HepG2 (cell line): ENCODE data around the gene COL27A1. TPM values are rescaled to one million over a fixed set of nuclear protein-coding genes. Genes with fewer than 3 reads are reported as not detected.

Experiments
- ATAC-seq: fragments of 200-7000 bp; cut with Tn5 transposase; 3 replicates; pipeline ENCODE4 v1.9.1; 2020; ENCODE audit warnings: mild to moderate bottlenecking, moderate library complexity
- BruUV-seq: library from RNA; stranded (reverse); fragments of 400-500 nt; replicated peaks from 2 replicates; lab custom pipeline; 2021; lab: Mats Ljungman, UMichigan
- CTCF ChIA-PET: fragments of 300-600 bp; formaldehyde crosslinking; extraction: SDS; loops from one replicate; lab custom pipeline; 2021; ENCODE audit warnings: low total read pairs, inconsistent platforms, low intra/inter-chr PET ratio; lab: Yijun Ruan, JAX
- POLR2A ChIA-PET: fragments of 350-600 bp; sonication (Branson Sonifier 250); formaldehyde crosslinking; loops from one replicate; lab custom pipeline; 2020; ENCODE audit warnings: antibody characterized with exemption, inconsistent platforms; lab: Yijun Ruan, JAX
- DNase-seq: peaks from one replicate; pipeline ENCODE4 v3.0.0-alpha.2; 2015; ENCODE audit warnings: low spot score
- FAIRE-seq: peaks from 3 replicates; lab custom pipeline; 2011; peaks lifted over from hg19 to GRCh38; lab: Jason Lieb, UNC
- H2AFZ ChIP-seq: one replicate; pipeline ENCODE4 v1.6.1; 2011; ENCODE audit warnings: low read length, inconsistent platforms
- H3K27ac ChIP-seq: fragments of 300-600 bp; 3 replicates; pipeline ENCODE4 v1.8.0; 2011; ENCODE audit warnings: mixed run types, mild to moderate bottlenecking, mixed read lengths, low read length, inconsistent platforms; ENCODE audit not compliant: insufficient read depth; ENCODE audit errors: extremely low read length
- H3K27me3 ChIP-seq, 2 experiments: fragments of 200-600 bp in 1 of 2; 2 replicates in 1 of 2; 3 replicates in 1 of 2; pipeline versions ENCODE4 v1.6.0 to v1.8.0; 2011; ENCODE audit warnings: low read length in 2 of 2, mild to moderate bottlenecking in 2 of 2, moderate library complexity in 2 of 2, inconsistent platforms in 1 of 2; ENCODE audit not compliant: insufficient read depth in 2 of 2, control insufficient read depth in 1 of 2
- H3K36me3 ChIP-seq, 2 experiments: fragments of 200-600 bp in 1 of 2; replicated peaks in 1 of 2; 2 replicates in 1 of 2; 3 replicates in 1 of 2; pipeline versions ENCODE4 v1.5.1 to v1.8.0; 2011; ENCODE audit warnings: low read length in 2 of 2, inconsistent platforms in 1 of 2; ENCODE audit not compliant: insufficient read depth in 2 of 2, control insufficient read depth in 1 of 2
- H3K4me1 ChIP-seq: 2 replicates; pipeline ENCODE4 v1.5.1; 2012; ENCODE audit warnings: low read length, inconsistent platforms; ENCODE audit not compliant: insufficient read depth
- H3K4me2 ChIP-seq: 2 replicates; pipeline ENCODE4 v1.6.0; 2011; ENCODE audit warnings: low read depth, low read length, inconsistent platforms
- H3K4me3 ChIP-seq, 3 experiments: fragments of 200-600 bp in 1 of 3; sonication (generic), shearing (Covaris generic) in 1 of 3; replicated peaks in 1 of 3; 2 replicates each; pipeline ENCODE4 v1.5.1; 2011 to 2016; ENCODE audit warnings: low read length in 3 of 3, inconsistent platforms in 2 of 3, low read depth in 2 of 3, mild to moderate bottlenecking in 2 of 3, control low read depth in 1 of 3, mixed read lengths in 1 of 3; ENCODE audit not compliant: insufficient read depth in 1 of 3
- H3K79me2 ChIP-seq: one replicate; pipeline ENCODE4 v1.6.1; 2011; ENCODE audit warnings: low read length, inconsistent platforms; ENCODE audit not compliant: insufficient read depth
- H3K9ac ChIP-seq: 2 replicates; pipeline ENCODE4 v1.6.0; 2011; ENCODE audit warnings: mild to moderate bottlenecking, low read depth, low read length, inconsistent platforms; ENCODE audit not compliant: insufficient read depth
- H3K9me3 ChIP-seq: 2 replicates; pipeline ENCODE4 v1.5.1; 2012; ENCODE audit warnings: mild to moderate bottlenecking, low read length
- H4K20me1 ChIP-seq: 2 replicates; pipeline ENCODE4 v1.6.0; 2011; ENCODE audit warnings: inconsistent platforms, mild to moderate bottlenecking, low read length, moderate library complexity; ENCODE audit not compliant: insufficient read depth
- ATF4 ChIP-seq, 2 experiments: fragments of 450-650 bp in 1 of 2; sonication (generic) in 1 of 2; formaldehyde crosslinking; IDR thresholded peaks; 2 replicates each; pipeline versions ENCODE4 v1.5.0 to v1.8.0; 2020 to 2022; ENCODE audit warnings: mild to moderate bottlenecking in 1 of 2, missing genetic modification reagents in 1 of 2
- MEIS1 ChIP-seq: sonication (generic); formaldehyde crosslinking; IDR thresholded peaks from 2 replicates; pipeline ENCODE4 v1.9.0; 2021; ENCODE audit warnings: mild to moderate bottlenecking, missing genetic modification reagents, moderate library complexity, borderline replicate concordance
- MLLT10 ChIP-seq: sonication (generic); formaldehyde crosslinking; IDR thresholded peaks from 2 replicates; pipeline ENCODE4 v1.4.0; 2020; ENCODE audit warnings: missing genetic modification reagents
- NKX3-1 ChIP-seq: sonication (generic); formaldehyde crosslinking; IDR thresholded peaks from 2 replicates; pipeline ENCODE4 v1.5.0; 2020; ENCODE audit warnings: missing genetic modification reagents
- RBM22 ChIP-seq: fragments of 200-400 bp; formaldehyde crosslinking; optimal IDR thresholded peaks from 2 replicates; pipeline ENCODE3; 2017; ENCODE audit warnings: mild to moderate bottlenecking, low read length, moderate library complexity
- RERE ChIP-seq: IDR thresholded peaks from 2 replicates; pipeline ENCODE4 v1.6.1; 2016; ENCODE audit warnings: low read depth, missing genetic modification reagents, missing compliant biosample characterization
- TRAFD1 ChIP-seq: sonication (generic); formaldehyde crosslinking; IDR thresholded peaks from 2 replicates; pipeline ENCODE4 v1.5.1; 2020; ENCODE audit warnings: missing genetic modification reagents, mild to moderate bottlenecking, borderline replicate concordance
- TSC22D2 ChIP-seq: sonication (generic); formaldehyde crosslinking; IDR thresholded peaks from 2 replicates; pipeline ENCODE4 v1.5.1; 2020; ENCODE audit warnings: missing genetic modification reagents, mild to moderate bottlenecking, borderline replicate concordance
- ZNF343 ChIP-seq: sonication (generic); formaldehyde crosslinking; IDR thresholded peaks from 2 replicates; pipeline ENCODE4 v1.4.0; 2020; ENCODE audit warnings: mild to moderate bottlenecking, missing genetic modification reagents
- ZNF446 ChIP-seq: sonication (generic); formaldehyde crosslinking; IDR thresholded peaks from 2 replicates; pipeline ENCODE4 v1.5.0; 2020; ENCODE audit warnings: mild to moderate bottlenecking, missing genetic modification reagents
- WGBS: methylation state at CpG from one replicate; pipeline ENCODE4 v1.1.6; 2017; ENCODE audit warnings: low lambda C conversion rate; 5-methylcytosine and 5-hydroxymethylcytosine counted together
- in situ Hi-C: cut with HindIII; loops from 2 replicates; pipeline ENCODE4 v1.10.0; 2017; ENCODE audit warnings: low pct_unique_long_range_greater_than_20kb; ENCODE audit not compliant: extremely low pct_ligation_motif_present
- intact Hi-C: fragments of 100-400 bp; cut with micrococcal nuclease; formaldehyde crosslinking; loops from one replicate; pipeline ENCODE4 v1.10.0; 2022; ENCODE audit not compliant: unreplicated experiment
- polyA plus RNA-seq, 8 experiments: library from polyadenylated mRNA; depleted of rRNA in 3 of 8; stranded (reverse) in 7 of 8; unstranded in 1 of 8; fragments of >200 nt; fragmentation: Illumina TruSeq in 4 of 8; extraction: Trizol in 4 of 8; gene quantifications; 2 replicates each; pipeline versions ENCODE4 v1.2.1 to v1.2.3, GENCODE V29; 2011 to 2016; ENCODE audit warnings: low read depth in 4 of 8, missing spikeins in 1 of 8, mixed read lengths in 1 of 8; ENCODE audit not compliant: insufficient read depth in 1 of 8
- total RNA-seq, 5 experiments: library from RNA; depleted of rRNA; stranded (reverse); fragments of >200 nt; fragmentation: Illumina TruSeq; extraction: Trizol; gene quantifications; 2 replicates each; pipeline ENCODE4 v1.2.3, GENCODE V29; 2016; ENCODE audit warnings: low read depth in 1 of 5

The COL27A1 gene
- total and polyA plus RNA-seq, 2 of the 13 experiments (the other 11 are each of a cell fraction or from before 2014, with no cell fraction given) = 71.3 to 89.1 TPM

GRCh38 chr9:114246558-114246957 lies 91.2 kb downstream of the COL27A1 start:
- TF ChIP-seq RBM22 = peak; percentile 85
- no peak for TF ChIP-seq ZNF343 (CRISPR knock-in tag)
- TF ChIP-seq, all 625 proteins: peak for 1
- no peak for ATAC-seq
- H4K20me1 ChIP-seq = no peaks in the 10 kb centered on the region
- H3K27ac ChIP-seq = no peak overlapping the region
- ChIA-PET POLR2A (interaction anchor here (0.9 kb wide), 1 partner anchor 139 kb away, joined by 3 read pairs; no protein-coding TSS in a partner anchor), CTCF (no interaction called here)
- in situ Hi-C loops (no loop called here), intact Hi-C loops (no loop called here)
- no peak overlapping the region for H3K9ac ChIP-seq
- H3K4me1 ChIP-seq = peaks cover 18% of the 10 kb centered on the region
- H3K4me3 ChIP-seq = no peak overlapping the region
- H3K79me2 ChIP-seq = no peaks in the 10 kb centered on the region
- no TSS peak for BruUV-seq
- no peaks in the 10 kb centered on the region for H3K27me3 ChIP-seq
- H3K36me3 ChIP-seq = peaks cover 19 to 83% of the 10 kb centered on the region in 2 experiments
- WGBS = 93% methylated on average over 12 of the region's 12 CpGs
- no peak for FAIRE-seq
- no peak for DNase-seq
- H3K9me3 ChIP-seq = no peaks in the 10 kb centered on the region
- no peak overlapping the region for H2AFZ ChIP-seq
- no peak overlapping the region for H3K4me2 ChIP-seq

- POLR2A ChIA-PET = no interaction called here
- in situ Hi-C loops (no loop called here), intact Hi-C loops (no loop called here)
- CTCF ChIA-PET = no interaction called here
- no peak overlapping the region for H2AFZ ChIP-seq
- H3K79me2 ChIP-seq = no peaks in the 10 kb centered on the region
- no peak overlapping the region for H3K9ac ChIP-seq
- peaks cover 18% of the 10 kb centered on the region for H3K4me1 ChIP-seq
- no peak overlapping the region for H3K4me2 ChIP-seq
- peaks cover 15 to 83% of the 10 kb centered on the region in 2 experiments for H3K36me3 ChIP-seq
- H3K27ac ChIP-seq = no peak overlapping the region
- TF ChIP-seq ATF4 (CRISPR knock-in tag; IDR thresholded peaks at IDR 0.05) = no peak
- TF ChIP-seq ZNF446 = no peak
- no peak for TF ChIP-seq TRAFD1 (CRISPR knock-in tag)
- TF ChIP-seq NKX3-1 = no peak
- TF ChIP-seq RERE (CRISPR knock-in tag) = no peak
- TF ChIP-seq TSC22D2 (CRISPR knock-in tag) = no peak
- TF ChIP-seq MLLT10 (CRISPR knock-in tag) = no peak
- TF ChIP-seq MEIS1 (CRISPR knock-in tag) = no peak
- 96% methylated on average over 2 of the region's 2 CpGs for WGBS
- FAIRE-seq = no peak
- H3K27me3 ChIP-seq = no peaks in the 10 kb centered on the region
- TSS peak; percentile 13 for BruUV-seq
- ATAC-seq = no peak
- no peak overlapping the region for H3K4me3 ChIP-seq
- no peaks in the 10 kb centered on the region for H3K9me3 ChIP-seq
- no peak for DNase-seq
- no peaks in the 10 kb centered on the region for H4K20me1 ChIP-seq
These were observed 91.7 kb downstream of the COL27A1 start for GRCh38 chr9:114247077-114247476.
